ENCODE measurements around the gene NBPF3.
"Not testable (repeated sequence)": the region's sequence is repeated elsewhere in the genome, so short reads cannot be mapped to it uniquely, and the experiment has no call there.

The NBPF3 gene

GRCh38 chr1:21414015-21414414 lies 25.9 kb upstream of the NBPF3 start:
- TF ChIP-seq CTCF (IDR thresholded peaks at IDR 0.05; ENCODE audit: extremely low read depth, missing control alignments) = no peak
- DNase-seq (ENCODE audit: low spot score) = no peak

- not testable (repeated sequence) for DNase-seq (ENCODE audit: low spot score)
Observed at GRCh38 chr1:21420378-21420777, 19.6 kb upstream of the NBPF3 start.

- DNase-seq (ENCODE audit: low spot score) = not testable (repeated sequence)
Observed at GRCh38 chr1:21421307-21421706, 18.6 kb upstream of the NBPF3 start.

- not testable (repeated sequence) for DNase-seq (ENCODE audit: low spot score)
Observed at GRCh38 chr1:21427798-21428480, 12.0 kb upstream of the NBPF3 start.

- not testable (repeated sequence) for DNase-seq (ENCODE audit: low spot score)
Observed at GRCh38 chr1:21428481-21429073, 11.4 kb upstream of the NBPF3 start.

- not testable (repeated sequence) for DNase-seq (ENCODE audit: low spot score)
Observed at GRCh38 chr1:21429210-21429609, 10.7 kb upstream of the NBPF3 start.

GRCh38 chr1:21430875-21431274 lies 9.1 kb upstream of the NBPF3 start:
- DNase-seq (ENCODE audit: low spot score) = not testable (repeated sequence)

- no peak for TF ChIP-seq CTCF (IDR thresholded peaks at IDR 0.05; ENCODE audit: extremely low read depth, missing control alignments)
- DNase-seq (ENCODE audit: low spot score) = no peak
Observed at GRCh38 chr1:21434394-21434793, 5.5 kb upstream of the NBPF3 start.

GRCh38 chr1:21435646-21436487 lies 4.1 kb upstream of the NBPF3 start:
- no peak for DNase-seq (ENCODE audit: low spot score)
- TF ChIP-seq CTCF (IDR thresholded peaks at IDR 0.05; ENCODE audit: extremely low read depth, missing control alignments) = no peak

- DNase-seq (ENCODE audit: low spot score) = no peak
- TF ChIP-seq CTCF (IDR thresholded peaks at IDR 0.05; ENCODE audit: extremely low read depth, missing control alignments) = no peak
Observed at GRCh38 chr1:21436488-21437340, 3.2 kb upstream of the NBPF3 start.

Data from GM20000 (cell line).